MV-4-11 (cell line): Measurements from ENCODE around the gene ARSG.

Experiments used
- DNase-seq: peaks from one replicate; lab custom pipeline; 2025; lab: John Stamatoyannopoulos, UW

The ARSG gene

DNA sequence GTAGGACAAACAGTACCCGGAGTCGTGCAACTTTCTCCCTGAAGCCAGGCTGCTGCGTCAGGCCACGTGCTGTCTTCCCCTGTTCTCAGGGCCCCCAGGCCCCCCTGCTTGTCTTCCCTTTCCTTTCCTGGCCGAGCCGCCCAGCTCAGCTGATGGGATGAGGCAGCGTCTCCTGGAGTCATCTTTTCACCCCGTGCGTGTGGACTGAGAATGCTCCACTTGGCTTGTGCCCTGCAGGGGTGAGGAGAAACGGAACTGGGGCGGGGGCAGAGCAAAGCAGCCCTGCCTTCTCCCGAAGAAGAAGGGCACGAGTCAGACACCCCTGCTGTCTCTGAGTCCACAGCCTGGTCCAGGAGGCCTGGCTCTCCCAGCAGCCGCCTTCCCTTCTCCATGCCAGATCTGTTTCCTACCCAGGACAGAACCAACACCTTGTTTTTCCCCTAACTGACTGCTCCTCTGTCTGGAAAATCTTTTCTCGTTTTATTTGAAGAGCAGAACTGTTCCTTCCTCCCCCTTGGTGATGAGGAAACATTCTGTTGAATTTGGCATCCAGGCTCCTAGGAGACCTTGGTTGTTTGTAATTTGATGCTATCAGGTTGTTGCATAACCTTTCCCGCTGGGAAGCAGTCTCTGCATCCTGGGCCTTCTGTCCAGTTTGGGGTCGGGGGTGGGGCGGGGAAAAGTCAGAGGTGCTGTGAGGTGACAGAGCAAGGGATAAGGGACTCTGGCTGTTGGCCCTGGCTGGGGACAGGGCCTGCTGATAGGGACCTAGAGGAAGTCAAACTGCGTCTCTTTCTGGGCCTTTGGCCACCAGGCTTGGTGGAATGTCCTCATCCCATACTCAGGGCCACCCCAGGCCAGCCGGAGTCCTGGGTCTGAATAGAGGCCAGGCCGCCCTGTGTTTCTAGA, 87.2 kb downstream of the ARSG start:
- no peak for DNase-seq

- no peak for DNase-seq
These were observed 87.8 kb downstream of the ARSG start for GRCh38 chr17:68379177-68379510.

DNA sequence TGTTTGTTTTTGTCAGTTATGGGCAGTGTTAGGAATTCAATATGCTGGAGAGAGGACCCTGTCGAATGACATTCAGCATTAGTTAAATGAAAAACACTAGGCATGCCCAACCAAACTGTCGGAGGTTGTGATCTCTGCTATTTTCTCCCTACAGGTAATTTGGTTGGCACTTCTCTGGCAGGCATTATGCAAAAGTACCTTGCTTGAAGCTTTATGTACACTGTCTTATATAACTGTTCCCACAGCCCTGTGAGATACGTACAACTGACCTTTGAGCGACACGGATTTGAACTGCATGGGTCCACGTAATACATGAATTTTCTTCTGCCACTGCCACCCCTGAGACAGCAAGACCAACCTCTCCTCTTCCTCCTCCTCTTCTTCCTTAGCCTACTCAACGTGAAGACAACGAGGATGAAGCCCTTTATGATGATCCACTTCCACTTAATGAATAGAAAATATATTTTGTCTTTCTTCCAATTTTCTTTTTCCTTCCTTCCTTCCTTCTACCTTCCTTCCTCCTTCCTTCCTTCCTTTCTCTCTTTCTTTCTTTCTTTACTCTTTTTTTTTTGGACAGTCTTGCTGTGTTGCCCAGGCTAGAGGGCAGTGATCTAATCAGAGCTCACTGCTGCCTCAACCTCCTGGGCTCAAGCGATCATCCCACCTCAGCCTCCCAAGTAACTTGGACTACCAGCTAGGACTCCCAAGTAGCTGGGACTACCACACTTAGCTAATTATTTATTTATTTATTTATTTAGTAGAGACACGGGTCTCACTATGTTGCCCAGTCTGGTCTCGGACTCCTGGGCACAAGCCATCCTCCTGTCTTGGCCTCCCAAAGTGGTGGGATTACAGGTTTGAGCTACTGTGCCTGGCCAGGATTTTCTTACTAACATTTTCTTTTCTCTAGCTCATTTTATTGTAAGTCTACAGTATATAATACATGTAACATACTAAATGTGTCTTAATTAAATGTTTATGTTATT, 88.7 kb downstream of the ARSG start:
- no peak for DNase-seq

DNA sequence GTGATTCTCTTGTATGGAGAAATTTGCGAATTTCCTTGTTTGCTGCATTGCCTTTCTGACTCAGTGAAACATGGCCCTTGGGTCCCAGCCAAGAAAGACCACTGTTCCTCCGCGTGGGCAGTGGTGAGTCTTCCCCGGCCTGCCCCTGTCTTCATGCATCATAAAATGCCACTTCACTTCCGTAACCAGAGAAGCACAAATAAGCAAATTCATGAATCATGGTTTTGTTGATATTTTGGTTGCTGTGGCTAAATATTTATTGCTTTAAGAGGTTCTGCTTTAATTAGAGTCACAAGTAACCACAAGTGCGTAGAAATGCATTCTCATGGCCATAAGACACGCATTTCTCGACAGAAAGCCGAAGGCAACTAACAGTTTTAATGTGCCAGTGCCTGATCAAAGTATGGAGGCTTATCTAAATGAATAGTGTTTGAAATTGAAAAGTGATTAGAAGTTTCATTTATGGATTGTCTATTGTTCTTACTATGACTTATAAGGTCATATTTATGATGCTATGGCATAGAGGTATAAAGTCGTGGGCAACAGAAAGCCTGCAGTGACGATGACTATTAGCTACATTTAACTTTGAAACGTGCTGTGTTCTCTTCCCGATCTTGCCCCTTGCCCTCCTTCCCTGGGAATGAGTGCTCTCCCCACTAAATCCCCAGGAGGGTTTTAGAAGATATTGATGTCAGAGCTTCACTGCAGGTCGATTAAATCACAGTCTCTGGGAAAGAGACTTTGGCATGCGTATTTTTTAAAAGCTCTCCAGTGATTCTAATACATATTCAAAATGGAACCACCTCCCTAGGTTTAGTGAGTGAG, 90.0 kb downstream of the ARSG start:
- no peak for DNase-seq

DNA sequence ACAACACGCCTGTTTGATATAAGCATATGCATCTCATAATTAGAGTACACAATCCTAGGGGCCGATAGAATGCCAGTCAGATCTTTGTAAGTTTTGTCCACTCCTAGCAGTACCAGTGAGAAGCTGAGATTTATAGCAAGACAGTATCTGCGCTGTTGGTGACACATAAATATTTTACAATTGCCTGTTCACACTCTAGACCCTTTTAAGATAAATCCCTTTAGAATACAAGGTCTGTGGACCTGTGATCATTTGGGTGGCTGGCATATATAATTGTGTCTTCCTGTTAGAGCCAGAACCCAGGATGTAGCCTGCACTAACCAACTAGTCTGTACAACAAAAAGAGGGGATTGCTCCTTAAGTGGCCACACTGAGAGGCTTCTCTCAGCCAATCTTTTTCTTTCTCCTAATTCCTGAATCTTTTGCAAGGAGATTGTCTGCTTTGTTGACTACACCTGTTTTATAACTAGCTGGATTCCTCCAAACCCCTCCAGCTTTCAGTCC, 91.3 kb downstream of the ARSG start:
- DNase-seq = no peak

GRCh38 chr17:68383120-68383442, 91.8 kb downstream of the ARSG start:
- DNase-seq = no peak

DNA sequence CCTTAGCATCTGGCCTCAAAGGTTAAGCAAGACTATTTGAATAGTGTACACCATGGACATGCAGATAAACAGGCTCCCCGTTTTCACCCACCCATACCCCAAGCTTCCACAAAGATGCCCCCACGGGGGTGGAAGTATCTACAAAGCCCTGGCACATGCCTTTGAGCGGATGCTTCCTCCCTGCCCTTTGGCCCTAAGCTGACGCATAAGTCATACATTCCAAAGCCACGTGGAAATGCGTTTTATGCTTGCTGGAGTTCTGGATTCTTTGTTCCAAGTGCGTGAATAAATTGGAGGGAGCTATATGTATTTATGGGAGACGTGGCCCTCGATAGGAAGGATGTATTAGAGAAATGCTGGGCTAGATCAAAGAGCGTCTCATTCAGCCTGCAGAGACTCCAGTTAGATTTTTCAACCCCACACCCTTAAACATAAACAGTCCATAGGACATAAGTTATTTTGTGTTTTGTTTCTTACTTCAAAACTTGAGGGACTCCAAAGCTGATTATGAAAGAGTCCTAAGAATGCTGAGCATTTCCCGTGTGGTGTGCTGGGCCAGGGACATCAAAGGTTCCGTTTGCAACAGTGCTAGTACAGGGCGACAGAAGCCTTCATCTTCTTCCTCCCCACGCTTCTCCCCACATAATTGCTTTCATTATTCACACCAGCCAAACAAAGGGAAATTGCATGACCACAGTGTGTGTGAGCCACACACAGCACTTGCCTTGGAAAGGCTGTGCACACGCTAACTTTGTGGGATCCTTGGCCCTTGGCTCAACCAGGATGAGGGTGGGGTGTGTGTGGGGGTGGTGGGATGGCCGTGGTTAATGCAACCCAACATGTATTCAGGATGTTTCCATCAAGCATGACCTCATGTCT, 92.4 kb downstream of the ARSG start:
- DNase-seq = peak; percentile 75

GRCh38 chr17:68384471-68384870, 93.2 kb downstream of the ARSG start:
- DNase-seq = no peak

- no peak for DNase-seq
These were observed 93.6 kb downstream of the ARSG start for GRCh38 chr17:68384941-68385340.

- DNase-seq = no peak
These were observed 94.4 kb downstream of the ARSG start for GRCh38 chr17:68385490-68386215.

GRCh38 chr17:68387435-68388218, 96.3 kb downstream of the ARSG start:
- no peak for DNase-seq

- DNase-seq = no peak
These were observed 97.7 kb downstream of the ARSG start for GRCh38 chr17:68389041-68389440.

- DNase-seq = no peak
These were observed 99.7 kb downstream of the ARSG start for GRCh38 chr17:68390888-68391545.

DNA sequence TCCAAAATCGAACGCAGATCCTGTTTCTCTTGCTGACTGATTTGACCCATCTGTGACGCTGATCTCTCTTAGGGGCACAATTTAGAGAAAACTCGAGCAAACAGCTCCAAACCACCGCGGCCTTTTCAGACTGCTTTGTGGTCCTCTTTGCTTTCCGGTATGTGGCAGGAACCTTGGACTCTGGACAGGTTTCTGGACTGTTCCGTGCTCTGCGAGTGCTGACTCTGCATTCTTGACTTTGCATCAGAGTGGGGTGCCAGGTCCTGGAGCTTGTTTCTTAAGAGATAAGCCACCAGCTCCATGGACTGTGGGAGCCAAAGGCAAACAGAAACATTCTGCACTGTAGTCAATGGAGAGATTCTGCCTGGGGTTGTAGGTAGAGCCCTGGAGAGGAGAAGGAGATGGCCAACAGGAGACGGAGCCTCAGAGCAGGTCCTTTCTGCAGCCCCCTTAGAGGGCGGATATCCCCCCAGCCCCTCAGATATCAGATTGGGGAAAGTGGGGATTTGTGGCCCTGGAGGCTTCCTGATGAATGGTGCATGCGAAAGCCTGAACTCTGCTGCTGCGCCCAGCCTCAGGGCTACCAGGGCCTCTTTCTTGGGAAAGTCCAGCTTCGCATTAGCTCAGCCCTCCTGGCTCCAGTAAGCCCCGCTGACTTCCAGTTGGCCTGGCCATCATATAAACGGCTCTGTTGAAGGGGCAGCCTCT, 100.4 kb downstream of the ARSG start:
- DNase-seq = no peak

- DNase-seq = no peak
These were observed 103.5 kb downstream of the ARSG start for GRCh38 chr17:68394608-68395331.

DNA sequence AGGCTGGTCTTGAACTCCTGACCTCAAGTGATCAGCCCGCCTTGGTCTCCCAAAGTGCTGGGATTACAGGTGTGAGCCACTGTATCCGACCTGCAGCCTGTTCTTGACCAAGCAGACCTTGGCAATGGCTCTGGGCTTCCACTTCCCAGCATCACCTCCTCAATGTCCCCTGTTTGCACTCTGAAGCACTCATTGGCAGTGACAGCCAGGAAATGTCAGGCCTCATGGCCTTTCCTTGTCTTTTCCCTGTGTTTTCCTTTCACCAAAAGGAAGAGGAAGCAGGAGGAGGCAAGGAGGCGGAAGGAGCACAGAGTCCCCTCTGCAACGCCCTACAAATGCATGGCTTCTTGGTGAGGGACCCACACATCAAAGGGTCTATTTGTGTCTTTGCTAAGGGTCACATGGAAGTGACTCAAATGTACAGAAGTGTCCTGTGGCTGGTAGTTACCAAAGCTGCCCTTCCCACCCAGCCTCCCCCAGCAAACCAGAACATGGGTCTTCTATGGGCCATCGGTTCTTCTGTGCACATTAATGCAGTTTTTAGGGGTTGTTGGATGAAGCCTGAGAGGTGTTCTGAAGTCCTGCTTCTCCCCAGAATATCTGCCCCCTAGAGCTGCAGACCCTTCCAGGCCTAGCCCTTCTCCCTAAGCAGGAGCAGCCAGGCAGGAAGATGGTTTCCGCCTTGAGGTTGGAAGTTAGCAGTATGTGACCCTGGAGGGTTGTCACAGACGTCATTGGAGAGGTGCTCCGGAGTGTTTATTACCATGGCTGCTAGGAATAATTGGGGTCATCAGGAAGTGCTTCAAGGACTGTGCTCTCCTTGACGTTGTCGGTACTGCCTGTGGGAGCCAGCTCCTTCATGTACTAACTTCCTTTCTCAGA, 105.2 kb downstream of the ARSG start:
- no peak for DNase-seq

- no peak for DNase-seq
These were observed 105.8 kb downstream of the ARSG start for GRCh38 chr17:68397108-68397536.
